ENCODE measurements around the gene FMO3.

GRCh38 chr1:171122893-171123292 is 32.2 kb downstream of the FMO3 start:
- TF ChIP-seq POLR2AphosphoS5 (IDR thresholded peaks at IDR 0.05) (no peak), TAF1 (IDR thresholded peaks at IDR 0.05; ENCODE audit: low read depth) (no peak), CTCF (IDR thresholded peaks at IDR 0.05; ENCODE audit: poor library complexity, severe bottlenecking) (no peak), EZH2 (IDR thresholded peaks at IDR 0.05; ENCODE audit: borderline replicate concordance, insufficient read depth, low read length, poor library complexity, severe bottlenecking) (no peak), RAD21 (conservative IDR thresholded peaks at IDR 0.05) (no peak), REST (IDR thresholded peaks at IDR 0.05; ENCODE audit: borderline replicate concordance) (no peak)
